ENCODE data around the gene RHOV.
A peak's percentile ranks its signal among the peaks of the same experiment; 100 is the strongest.
"Not testable (repeated sequence)": the region's sequence is repeated elsewhere in the genome, so short reads cannot be mapped to it uniquely, and the experiment has no call there.

RHOV gene

DNA sequence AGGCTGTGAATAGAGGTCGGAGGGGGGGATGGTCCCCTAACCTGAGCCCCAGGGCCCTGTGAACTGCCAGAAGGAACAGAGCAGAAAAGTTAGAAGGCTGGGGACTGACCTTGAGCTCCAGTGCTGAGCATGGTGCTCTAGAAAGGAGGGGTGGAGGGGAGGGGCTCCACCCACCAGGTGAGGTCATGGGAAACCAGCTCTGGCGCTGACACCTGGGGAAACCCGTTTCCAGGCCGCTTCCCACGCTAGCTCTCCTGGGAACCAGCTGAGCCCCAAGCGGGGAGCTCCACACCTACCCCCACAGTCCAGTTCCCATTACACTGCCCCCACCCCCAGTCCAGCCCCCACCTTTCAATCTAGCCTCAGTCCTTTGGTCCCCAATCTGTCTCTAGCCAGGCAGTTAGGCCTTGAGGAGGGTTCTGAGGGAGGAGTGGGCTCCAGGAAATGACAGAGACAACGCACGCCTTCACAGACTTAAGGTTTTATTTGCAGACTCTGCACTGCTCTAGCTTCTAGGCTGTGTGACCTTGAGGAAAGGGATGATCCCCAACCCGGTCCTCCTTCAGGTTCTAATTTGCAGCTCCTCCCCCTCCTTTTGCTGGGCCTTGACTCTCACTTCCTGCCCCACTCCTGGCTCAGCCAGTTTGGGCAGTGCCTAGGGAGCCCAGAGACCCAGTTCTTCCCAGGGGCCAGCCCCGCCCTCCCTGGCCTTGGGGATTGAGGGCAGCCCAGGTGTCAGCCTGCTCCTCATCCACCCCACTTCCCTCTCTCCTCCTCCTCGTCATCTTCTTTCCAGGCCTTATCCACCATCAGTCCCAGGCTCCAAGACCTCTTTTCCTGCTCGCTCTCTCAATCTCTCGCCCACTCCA lies 2.1 kb downstream of the RHOV start:
- ChIA-PET POLR2A (ENCODE audit: low non-redundant PET) (interaction anchor here (0.6 to 0.8 kb wide), 3 partner anchors 22 to 57 kb away, joined by 3 read pairs; partner anchors contain the start of genes DLL4 and VPS18), CTCF (interaction anchor here (0.6 to 10.4 kb wide), 5 partner anchors 14 to 528 kb away, joined by 3 to 107 read pairs (median 6); partner anchors contain the start of gene VPS18)
- TF ChIP-seq, protein P1, sequence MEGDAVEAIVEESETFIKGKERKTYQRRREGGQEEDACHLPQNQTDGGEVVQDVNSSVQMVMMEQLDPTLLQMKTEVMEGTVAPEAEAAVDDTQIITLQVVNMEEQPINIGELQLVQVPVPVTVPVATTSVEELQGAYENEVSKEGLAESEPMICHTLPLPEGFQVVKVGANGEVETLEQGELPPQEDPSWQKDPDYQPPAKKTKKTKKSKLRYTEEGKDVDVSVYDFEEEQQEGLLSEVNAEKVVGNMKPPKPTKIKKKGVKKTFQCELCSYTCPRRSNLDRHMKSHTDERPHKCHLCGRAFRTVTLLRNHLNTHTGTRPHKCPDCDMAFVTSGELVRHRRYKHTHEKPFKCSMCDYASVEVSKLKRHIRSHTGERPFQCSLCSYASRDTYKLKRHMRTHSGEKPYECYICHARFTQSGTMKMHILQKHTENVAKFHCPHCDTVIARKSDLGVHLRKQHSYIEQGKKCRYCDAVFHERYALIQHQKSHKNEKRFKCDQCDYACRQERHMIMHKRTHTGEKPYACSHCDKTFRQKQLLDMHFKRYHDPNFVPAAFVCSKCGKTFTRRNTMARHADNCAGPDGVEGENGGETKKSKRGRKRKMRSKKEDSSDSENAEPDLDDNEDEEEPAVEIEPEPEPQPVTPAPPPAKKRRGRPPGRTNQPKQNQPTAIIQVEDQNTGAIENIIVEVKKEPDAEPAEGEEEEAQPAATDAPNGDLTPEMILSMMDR (conservative IDR thresholded peaks at IDR 0.05; ENCODE audit: low read depth) = no peak
- peak overlapping the region; percentile 16 for H3K27ac ChIP-seq
- peak; percentile 89 for DNase-seq (ENCODE audit: low spot score)

DNA sequence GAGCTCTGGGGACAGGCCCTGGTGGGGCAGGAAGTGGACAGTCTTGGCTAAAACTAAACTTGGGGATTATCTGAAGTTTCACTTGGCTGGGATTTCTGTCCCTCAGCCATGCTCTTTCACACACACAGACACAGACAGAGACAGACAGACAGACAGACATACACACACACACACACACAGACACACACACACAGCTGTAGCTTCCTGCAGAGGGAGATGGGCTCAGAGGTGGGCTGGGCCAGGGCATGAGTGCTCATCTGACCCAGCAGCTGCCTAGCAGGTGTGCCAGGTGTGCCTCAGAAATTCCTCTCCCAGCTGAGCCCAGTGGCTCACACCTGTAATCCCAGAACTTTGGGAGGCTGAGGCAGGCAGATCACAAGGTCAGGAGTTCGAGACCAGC lies 3.3 kb downstream of the RHOV start:
- CTCF ChIA-PET = interaction anchor here (0.6 to 10.4 kb wide), 5 partner anchors 13 to 526 kb away, joined by 3 to 107 read pairs (median 4); partner anchors contain the start of gene VPS18
- TF ChIP-seq, protein P1 (conservative IDR thresholded peaks at IDR 0.05; ENCODE audit: low read depth) = no peak
- POLR2A ChIA-PET (ENCODE audit: low non-redundant PET) = no interaction called here
- H3K27ac ChIP-seq = peak overlapping the region; percentile 35
- no peak for DNase-seq (ENCODE audit: low spot score)

DNA sequence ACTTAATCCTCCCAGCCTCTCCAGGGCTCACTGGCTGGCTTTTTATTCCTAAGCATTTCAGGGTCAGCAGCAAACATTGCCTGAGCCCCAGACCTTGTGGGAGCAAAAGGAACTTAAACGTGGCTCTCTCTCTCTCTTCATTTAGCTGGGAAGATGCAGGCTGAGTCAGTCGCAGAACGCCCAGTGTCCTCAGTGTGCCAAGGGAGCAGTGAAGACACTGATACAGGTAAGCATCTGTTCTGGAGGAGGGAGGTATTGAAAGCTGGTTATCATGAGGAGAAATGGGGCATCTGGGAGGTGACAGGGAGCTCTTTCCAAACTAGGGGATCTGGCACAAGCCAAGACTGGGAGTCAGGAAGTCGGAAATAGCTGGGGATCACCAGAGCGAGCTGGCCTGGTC lies 4.3 kb downstream of the RHOV start:
- POLR2A ChIA-PET (ENCODE audit: low non-redundant PET) = no interaction called here
- TF ChIP-seq, protein P1 (conservative IDR thresholded peaks at IDR 0.05; ENCODE audit: low read depth) = no peak
- no peak for DNase-seq (ENCODE audit: low spot score)
- CTCF ChIA-PET = interaction anchor here (0.6 to 10.4 kb wide), 3 partner anchors 11 to 24 kb away, joined by 5 to 107 read pairs (median 6); partner anchors contain the start of gene VPS18
- peak overlapping the region; percentile 35 for H3K27ac ChIP-seq

DNA sequence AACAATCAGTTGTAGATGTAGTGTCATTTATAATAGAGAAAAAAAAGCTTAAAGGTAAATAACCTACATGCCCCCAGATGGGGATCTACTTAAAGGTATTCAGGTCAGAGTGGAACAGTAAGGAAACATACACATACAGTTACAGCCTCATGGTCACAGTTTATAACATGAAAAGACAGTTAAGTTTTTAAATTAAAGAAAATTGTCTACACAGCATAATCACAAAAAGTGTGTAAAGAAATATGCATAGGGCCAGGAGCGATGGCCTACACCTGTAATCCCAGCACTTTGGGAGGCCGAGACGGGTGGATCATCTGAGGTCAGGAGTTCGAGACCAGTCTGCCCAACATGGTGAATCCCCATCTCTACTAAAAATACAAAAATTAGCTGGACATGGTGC lies 6.8 kb downstream of the RHOV start:
- CTCF ChIA-PET = interaction anchor here (10.4 kb wide), 1 partner anchor 9 kb away, joined by 107 read pairs; no protein-coding TSS in a partner anchor
- TF ChIP-seq, protein P1 (conservative IDR thresholded peaks at IDR 0.05; ENCODE audit: low read depth) = no peak
- DNase-seq (ENCODE audit: low spot score) = no peak
- H3K27ac ChIP-seq = no peak overlapping the region
- POLR2A ChIA-PET (ENCODE audit: low non-redundant PET) = no interaction called here

DNA sequence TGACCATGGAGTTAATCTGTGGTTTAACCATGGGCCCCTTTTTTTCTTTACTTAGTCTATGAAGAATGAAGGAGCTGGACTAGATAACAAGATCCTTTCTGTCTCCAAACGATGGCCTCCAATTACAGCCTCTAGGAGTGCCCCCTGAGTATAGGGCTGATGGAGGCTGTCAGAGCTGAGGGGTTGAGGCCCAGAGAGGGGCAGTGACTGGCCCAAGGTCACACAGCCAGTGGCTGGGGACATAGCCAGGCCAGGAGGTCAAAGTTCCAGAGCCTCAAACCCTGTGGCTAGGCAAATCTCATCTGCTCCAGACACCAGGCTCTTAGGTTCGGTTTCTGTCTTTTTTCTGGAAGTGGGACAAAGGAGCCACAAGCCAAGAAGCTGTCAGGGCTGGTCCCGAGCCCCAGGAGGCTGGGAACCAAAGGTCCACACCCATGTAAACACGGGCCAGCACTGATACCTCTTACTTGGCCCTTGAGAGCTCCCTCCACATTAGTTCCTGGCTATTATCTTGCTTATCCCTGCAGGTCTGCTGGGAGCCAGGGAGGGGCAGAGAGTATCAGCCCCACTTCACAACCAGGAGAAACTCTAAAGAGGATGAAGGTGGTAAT lies 10.3 kb downstream of the RHOV start:
- DNase-seq (ENCODE audit: low spot score) = no peak
- CTCF ChIA-PET = interaction anchor here (0.6 to 7.7 kb wide), 4 partner anchors 10 to 256 kb away, joined by 3 to 157 read pairs (median 5); partner anchors contain the start of genes RHOV and VPS18
- peak overlapping the region; percentile 82 for H3K27ac ChIP-seq
- TF ChIP-seq, protein P1 (conservative IDR thresholded peaks at IDR 0.05; ENCODE audit: low read depth) = no peak
- POLR2A ChIA-PET (ENCODE audit: low non-redundant PET) = no interaction called here

DNA sequence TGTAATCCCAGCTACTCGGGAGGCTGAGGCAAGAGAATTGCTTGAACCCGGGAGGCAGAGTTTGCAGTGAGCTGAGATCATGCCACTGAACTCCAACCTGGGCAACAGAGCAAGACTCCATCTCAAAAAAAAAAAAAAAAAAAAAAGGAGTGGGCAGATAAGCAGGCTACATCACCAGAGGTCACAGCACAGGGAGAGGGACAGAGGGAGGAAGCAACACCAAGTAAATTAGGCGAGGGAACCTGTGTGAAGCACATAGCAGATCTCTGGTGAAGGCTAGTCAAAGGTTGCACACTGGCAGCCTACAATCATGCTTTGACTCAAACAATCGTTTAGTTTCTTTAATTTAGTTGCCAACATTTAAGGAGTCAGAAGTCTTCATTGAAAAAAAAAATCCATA lies 12.9 kb downstream of the RHOV start:
- peak overlapping the region; percentile 26; the same call in 1 of the 2 replicates for H3K27ac ChIP-seq
- DNase-seq (ENCODE audit: low spot score); POLR2A ChIA-PET (ENCODE audit: low non-redundant PET): not testable (repeated sequence)
- CTCF ChIA-PET = interaction anchor here (0.6 to 7.7 kb wide), 3 partner anchors 8 to 35 kb away, joined by 3 to 157 read pairs (median 11); partner anchors contain the start of genes RHOV and VPS18

Data from RWPE1 (cell line).